GM23338 (cell line): ENCODE measurements around the gene LMBR1L. TPM values are rescaled to one million over a fixed set of nuclear protein-coding genes. Genes with fewer than 3 reads are reported as not detected.

Source experiments
- ATAC-seq: fragments of 200-7000 bp; cut with Tn5 transposase; 3 replicates; pipeline ENCODE4 v1.9.1; 2020
- DNase-seq: peaks from one replicate; pipeline ENCODE4 v3.0.0-alpha.2; 2015; ENCODE audit warnings: low spot score
- H2AFZ ChIP-seq: fragments of 200-600 bp; sonication (generic); 2 replicates; pipeline ENCODE4 v1.8.0; 2016; ENCODE audit warnings: antibody characterized with exemption, mild to moderate bottlenecking, moderate library complexity
- H3F3A ChIP-seq: fragments of 200-600 bp; sonication (generic); replicated peaks from 2 replicates; pipeline ENCODE4 v1.8.0; 2017; ENCODE audit warnings: antibody characterized with exemption, mixed run types, low read depth
- H3K27ac ChIP-seq: fragments of 200-600 bp; sonication (generic); 2 replicates; pipeline ENCODE4 v1.6.1; 2016; ENCODE audit warnings: low read depth
- H3K27me3 ChIP-seq: fragments of 200-600 bp; sonication (generic); 2 replicates; pipeline ENCODE4 v1.8.0; 2016; ENCODE audit warnings: mild to moderate bottlenecking, mixed run types, moderate library complexity; ENCODE audit not compliant: insufficient read depth
- H3K36me3 ChIP-seq: fragments of 200-600 bp; sonication (generic); 2 replicates; pipeline ENCODE4 v1.8.0; 2016; ENCODE audit warnings: mild to moderate bottlenecking; ENCODE audit not compliant: insufficient read depth
- H3K4me1 ChIP-seq: fragments of 200-600 bp; sonication (generic); 2 replicates; pipeline ENCODE4 v1.8.0; 2016; ENCODE audit warnings: mild to moderate bottlenecking, moderate library complexity; ENCODE audit not compliant: insufficient read depth
- H3K4me2 ChIP-seq: fragments of 200-600 bp; sonication (generic); 2 replicates; pipeline ENCODE4 v1.7.1; 2017; ENCODE audit warnings: mixed run types
- H3K4me3 ChIP-seq: fragments of 200-600 bp; sonication (generic); 2 replicates; pipeline ENCODE4 v1.6.1; 2016; ENCODE audit warnings: mixed run types
- H3K79me2 ChIP-seq: fragments of 200-600 bp; sonication (generic); replicated peaks from 2 replicates; pipeline ENCODE4 v1.8.0; 2017; ENCODE audit warnings: mild to moderate bottlenecking; ENCODE audit not compliant: insufficient read depth
- H3K9me2 ChIP-seq: fragments of 200-600 bp; sonication (generic); 2 replicates; pipeline ENCODE4 v1.8.0; 2017; ENCODE audit not compliant: insufficient read depth
- H4K20me1 ChIP-seq: fragments of 200-600 bp; sonication (generic); replicated peaks from 2 replicates; pipeline ENCODE4 v1.8.0; 2017; ENCODE audit warnings: mild to moderate bottlenecking; ENCODE audit not compliant: insufficient read depth
- H3K27ac Mint-ChIP-seq: 2 replicates; pipeline ENCODE4 v1.8.0; 2020; ENCODE audit warnings: inconsistent platforms, mild to moderate bottlenecking, moderate library complexity, mixed read lengths
- H3K27me3 Mint-ChIP-seq: 3 replicates; pipeline ENCODE4 v1.8.0; 2022; ENCODE audit warnings: low read depth, mild to moderate bottlenecking, moderate library complexity, mixed read lengths, inconsistent platforms; ENCODE audit not compliant: insufficient read depth, poor library complexity
- H3K36me3 Mint-ChIP-seq: 3 replicates; pipeline ENCODE4 v1.8.0; 2021; ENCODE audit warnings: low read depth, mild to moderate bottlenecking, inconsistent platforms, moderate library complexity, mixed read lengths
- H3K4me1 Mint-ChIP-seq: 3 replicates; pipeline ENCODE4 v1.8.0; 2020; ENCODE audit warnings: mild to moderate bottlenecking, inconsistent platforms, mixed read lengths
- H3K4me3 Mint-ChIP-seq: 3 replicates; pipeline ENCODE4 v1.8.0; 2021; ENCODE audit warnings: moderate library complexity, mild to moderate bottlenecking, inconsistent platforms, mixed read lengths
- H3K9me3 Mint-ChIP-seq: 3 replicates; pipeline ENCODE4 v1.8.0; 2020; ENCODE audit warnings: moderate library complexity, mild to moderate bottlenecking, inconsistent platforms, mixed read lengths
- CREB1 ChIP-seq: fragments of 250-450 bp; sonication (Bioruptor Pico); IDR thresholded peaks from 2 replicates; pipeline ENCODE4 v1.5.0; 2020; ENCODE audit warnings: low read depth, mild to moderate bottlenecking, moderate library complexity
- EZH2 ChIP-seq: fragments of 200-600 bp; sonication (generic); IDR thresholded peaks from one replicate; pipeline ENCODE4 v1.8.0; 2017; ENCODE audit warnings: antibody characterized with exemption, mild to moderate bottlenecking, low read depth; ENCODE audit not compliant: unreplicated experiment
- EZH2phosphoT487 ChIP-seq: fragments of 200-600 bp; sonication (generic); IDR thresholded peaks from one replicate; pipeline ENCODE4 v1.8.1; 2018; ENCODE audit warnings: antibody characterized with exemption; ENCODE audit not compliant: unreplicated experiment
- JUNB ChIP-seq: IDR thresholded peaks from one replicate; pipeline ENCODE4 v1.6.1; 2016; ENCODE audit warnings: antibody characterized with exemption; ENCODE audit not compliant: unreplicated experiment
- POLR2AphosphoS5 ChIP-seq: IDR thresholded peaks from 2 replicates; pipeline ENCODE4 v1.6.1; 2016; ENCODE audit warnings: antibody characterized with exemption, low read depth
- ZNF114 ChIP-seq: fragments of 250-450 bp; sonication (Bioruptor Pico); IDR thresholded peaks from 2 replicates; pipeline ENCODE4 v1.5.0; 2020; ENCODE audit warnings: mild to moderate bottlenecking, moderate library complexity
- polyA plus RNA-seq: library from polyadenylated mRNA; unstranded; fragments of >200 nt; fragmentation: Nextera tagmentation; extraction: Ambion mirVana; gene quantifications from 2 replicates; pipeline ENCODE4 v1.2.1, GENCODE V29; 2016
- total RNA-seq: library from RNA; depleted of rRNA; stranded (reverse); fragments of >200 nt; shearing (Covaris generic); gene quantifications from 2 replicates; pipeline ENCODE4 v1.2.3, GENCODE V29; 2014
- TF ChIP-seq, protein P1 (sequence below): fragments of 250-450 bp; sonication (Bioruptor Pico); IDR thresholded peaks from 2 replicates; pipeline ENCODE4 v1.5.0; 2020; ENCODE audit warnings: mild to moderate bottlenecking, moderate library complexity
- TF ChIP-seq, protein P2 (sequence below), 2 experiments: fragments of 200-600 bp in 1 of 2; sonication (generic) in 1 of 2; conservative IDR thresholded peaks; 2 replicates each; pipeline versions ENCODE4 v1.5.1 to v1.6.1; 2016 to 2017; ENCODE audit warnings: antibody characterized with exemption in 2 of 2, low read depth in 2 of 2, mild to moderate bottlenecking in 2 of 2, moderate library complexity in 1 of 2
- TF ChIP-seq, protein P3 (sequence below): IDR thresholded peaks from 2 replicates; pipeline ENCODE4 v1.6.1; 2016; ENCODE audit warnings: antibody characterized with exemption
- TF ChIP-seq, protein P4 (sequence below): IDR thresholded peaks from one replicate; pipeline ENCODE4 v1.6.1; 2018; ENCODE audit warnings: antibody characterized with exemption; ENCODE audit not compliant: unreplicated experiment

The LMBR1L gene
- total and polyA plus RNA-seq, 2 experiments from 2014 or later = 19.8 to 57.0 TPM

DNA sequence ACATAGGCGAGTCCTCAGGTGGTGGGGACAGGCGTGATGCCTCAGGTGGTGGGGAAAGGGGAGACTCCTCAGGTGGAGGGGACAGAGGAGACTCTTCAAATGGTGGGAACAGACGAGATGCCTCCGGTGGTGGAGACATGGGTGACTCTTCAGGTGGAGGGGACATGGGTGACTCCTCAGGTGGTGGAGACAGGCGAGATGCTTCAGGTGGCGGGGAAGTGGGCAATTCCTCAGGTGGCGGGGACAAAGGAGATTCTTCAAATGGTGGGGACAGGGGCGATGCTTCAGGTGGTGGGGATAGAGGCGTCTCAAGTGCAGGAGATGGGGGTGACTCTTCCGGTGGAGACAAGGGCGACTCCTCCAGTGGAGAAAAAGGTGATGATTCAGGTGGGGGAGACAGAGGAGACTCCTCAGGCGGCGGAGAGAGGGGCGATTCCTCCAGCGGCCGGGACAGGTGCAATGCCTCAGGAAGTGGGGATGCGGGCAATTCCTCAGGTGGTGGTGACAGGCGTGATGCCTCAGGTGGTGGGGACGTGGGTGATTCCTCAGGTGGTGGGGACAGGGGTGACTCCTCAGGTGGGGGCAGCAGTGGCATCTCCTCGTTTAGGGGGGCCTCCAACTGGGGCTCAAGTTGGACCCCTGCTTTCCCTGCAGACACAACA lies 58.7 kb downstream of the LMBR1L start (continued):
- no peak for TF ChIP-seq JUNB
- TF ChIP-seq, protein P1, sequence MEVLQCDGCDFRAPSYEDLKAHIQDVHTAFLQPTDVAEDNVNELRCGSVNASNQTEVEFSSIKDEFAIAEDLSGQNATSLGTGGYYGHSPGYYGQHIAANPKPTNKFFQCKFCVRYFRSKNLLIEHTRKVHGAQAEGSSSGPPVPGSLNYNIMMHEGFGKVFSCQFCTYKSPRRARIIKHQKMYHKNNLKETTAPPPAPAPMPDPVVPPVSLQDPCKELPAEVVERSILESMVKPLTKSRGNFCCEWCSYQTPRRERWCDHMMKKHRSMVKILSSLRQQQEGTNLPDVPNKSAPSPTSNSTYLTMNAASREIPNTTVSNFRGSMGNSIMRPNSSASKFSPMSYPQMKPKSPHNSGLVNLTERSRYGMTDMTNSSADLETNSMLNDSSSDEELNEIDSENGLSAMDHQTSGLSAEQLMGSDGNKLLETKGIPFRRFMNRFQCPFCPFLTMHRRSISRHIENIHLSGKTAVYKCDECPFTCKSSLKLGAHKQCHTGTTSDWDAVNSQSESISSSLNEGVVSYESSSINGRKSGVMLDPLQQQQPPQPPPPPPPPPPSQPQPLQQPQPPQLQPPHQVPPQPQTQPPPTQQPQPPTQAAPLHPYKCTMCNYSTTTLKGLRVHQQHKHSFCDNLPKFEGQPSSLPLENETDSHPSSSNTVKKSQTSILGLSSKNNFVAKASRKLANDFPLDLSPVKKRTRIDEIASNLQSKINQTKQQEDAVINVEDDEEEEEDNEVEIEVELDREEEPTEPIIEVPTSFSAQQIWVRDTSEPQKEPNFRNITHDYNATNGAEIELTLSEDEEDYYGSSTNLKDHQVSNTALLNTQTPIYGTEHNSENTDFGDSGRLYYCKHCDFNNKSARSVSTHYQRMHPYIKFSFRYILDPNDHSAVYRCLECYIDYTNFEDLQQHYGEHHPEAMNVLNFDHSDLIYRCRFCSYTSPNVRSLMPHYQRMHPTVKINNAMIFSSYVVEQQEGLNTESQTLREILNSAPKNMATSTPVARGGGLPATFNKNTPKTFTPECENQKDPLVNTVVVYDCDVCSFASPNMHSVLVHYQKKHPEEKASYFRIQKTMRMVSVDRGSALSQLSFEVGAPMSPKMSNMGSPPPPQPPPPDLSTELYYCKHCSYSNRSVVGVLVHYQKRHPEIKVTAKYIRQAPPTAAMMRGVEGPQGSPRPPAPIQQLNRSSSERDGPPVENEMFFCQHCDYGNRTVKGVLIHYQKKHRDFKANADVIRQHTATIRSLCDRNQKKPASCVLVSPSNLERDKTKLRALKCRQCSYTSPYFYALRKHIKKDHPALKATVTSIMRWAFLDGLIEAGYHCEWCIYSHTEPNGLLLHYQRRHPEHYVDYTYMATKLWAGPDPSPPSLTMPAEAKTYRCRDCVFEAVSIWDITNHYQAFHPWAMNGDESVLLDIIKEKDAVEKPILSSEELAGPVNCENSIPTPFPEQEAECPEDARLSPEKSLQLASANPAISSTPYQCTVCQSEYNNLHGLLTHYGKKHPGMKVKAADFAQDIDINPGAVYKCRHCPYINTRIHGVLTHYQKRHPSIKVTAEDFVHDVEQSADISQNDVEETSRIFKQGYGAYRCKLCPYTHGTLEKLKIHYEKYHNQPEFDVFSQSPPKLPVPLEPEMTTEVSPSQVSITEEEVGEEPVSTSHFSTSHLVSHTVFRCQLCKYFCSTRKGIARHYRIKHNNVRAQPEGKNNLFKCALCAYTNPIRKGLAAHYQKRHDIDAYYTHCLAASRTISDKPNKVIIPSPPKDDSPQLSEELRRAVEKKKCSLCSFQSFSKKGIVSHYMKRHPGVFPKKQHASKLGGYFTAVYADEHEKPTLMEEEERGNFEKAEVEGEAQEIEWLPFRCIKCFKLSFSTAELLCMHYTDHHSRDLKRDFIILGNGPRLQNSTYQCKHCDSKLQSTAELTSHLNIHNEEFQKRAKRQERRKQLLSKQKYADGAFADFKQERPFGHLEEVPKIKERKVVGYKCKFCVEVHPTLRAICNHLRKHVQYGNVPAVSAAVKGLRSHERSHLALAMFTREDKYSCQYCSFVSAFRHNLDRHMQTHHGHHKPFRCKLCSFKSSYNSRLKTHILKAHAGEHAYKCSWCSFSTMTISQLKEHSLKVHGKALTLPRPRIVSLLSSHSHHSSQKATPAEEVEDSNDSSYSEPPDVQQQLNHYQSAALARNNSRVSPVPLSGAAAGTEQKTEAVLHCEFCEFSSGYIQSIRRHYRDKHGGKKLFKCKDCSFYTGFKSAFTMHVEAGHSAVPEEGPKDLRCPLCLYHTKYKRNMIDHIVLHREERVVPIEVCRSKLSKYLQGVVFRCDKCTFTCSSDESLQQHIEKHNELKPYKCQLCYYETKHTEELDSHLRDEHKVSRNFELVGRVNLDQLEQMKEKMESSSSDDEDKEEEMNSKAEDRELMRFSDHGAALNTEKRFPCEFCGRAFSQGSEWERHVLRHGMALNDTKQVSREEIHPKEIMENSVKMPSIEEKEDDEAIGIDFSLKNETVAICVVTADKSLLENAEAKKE = no peak
- TF ChIP-seq ZNF114 = no peak
- TF ChIP-seq, protein P2, sequence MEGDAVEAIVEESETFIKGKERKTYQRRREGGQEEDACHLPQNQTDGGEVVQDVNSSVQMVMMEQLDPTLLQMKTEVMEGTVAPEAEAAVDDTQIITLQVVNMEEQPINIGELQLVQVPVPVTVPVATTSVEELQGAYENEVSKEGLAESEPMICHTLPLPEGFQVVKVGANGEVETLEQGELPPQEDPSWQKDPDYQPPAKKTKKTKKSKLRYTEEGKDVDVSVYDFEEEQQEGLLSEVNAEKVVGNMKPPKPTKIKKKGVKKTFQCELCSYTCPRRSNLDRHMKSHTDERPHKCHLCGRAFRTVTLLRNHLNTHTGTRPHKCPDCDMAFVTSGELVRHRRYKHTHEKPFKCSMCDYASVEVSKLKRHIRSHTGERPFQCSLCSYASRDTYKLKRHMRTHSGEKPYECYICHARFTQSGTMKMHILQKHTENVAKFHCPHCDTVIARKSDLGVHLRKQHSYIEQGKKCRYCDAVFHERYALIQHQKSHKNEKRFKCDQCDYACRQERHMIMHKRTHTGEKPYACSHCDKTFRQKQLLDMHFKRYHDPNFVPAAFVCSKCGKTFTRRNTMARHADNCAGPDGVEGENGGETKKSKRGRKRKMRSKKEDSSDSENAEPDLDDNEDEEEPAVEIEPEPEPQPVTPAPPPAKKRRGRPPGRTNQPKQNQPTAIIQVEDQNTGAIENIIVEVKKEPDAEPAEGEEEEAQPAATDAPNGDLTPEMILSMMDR (conservative IDR thresholded peaks at IDR 0.05; ENCODE audit: low read depth in 2 of 2) = no peak

DNA sequence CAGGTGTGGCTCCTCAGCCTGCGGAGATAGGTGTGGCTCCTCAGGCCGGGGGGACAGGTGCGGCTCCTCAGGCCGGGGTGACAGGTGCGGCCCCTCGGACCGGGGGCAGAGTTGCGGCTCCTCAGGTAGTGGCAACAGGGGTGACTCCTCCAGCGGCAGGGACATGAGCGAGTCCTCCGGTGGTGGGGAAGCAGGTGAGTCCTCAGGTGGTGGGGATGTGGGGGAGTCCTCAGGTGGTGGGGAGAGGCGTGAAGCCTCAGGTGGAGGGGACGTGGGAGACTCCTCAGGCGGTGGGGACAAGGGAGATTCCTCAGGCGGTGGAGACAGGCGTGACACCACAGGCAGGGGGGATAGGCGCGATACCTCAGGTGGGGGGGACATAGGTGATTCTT lies 59.3 kb downstream of the LMBR1L start:
- Mint-ChIP-seq H3K9me3 (no peaks in the 10 kb centered on the region; the same call in 2 of the 3 replicates), H3K27me3 (peaks cover 17% of the 10 kb centered on the region), H3K36me3 (peaks cover 94% of the 10 kb centered on the region), H3K27ac (no peak overlapping the region), H3K4me3 (no peak overlapping the region), H3K4me1 (peaks cover 14% of the 10 kb centered on the region)
- Histone ChIP-seq H4K20me1 (peaks cover 51% of the 10 kb centered on the region), H3K4me3 (no peak overlapping the region), H3K27me3 (no peaks in the 10 kb centered on the region), H3K27ac (no peak overlapping the region), H3K36me3 (peaks cover 41% of the 10 kb centered on the region), H2AFZ (no peak overlapping the region), H3K9me2 (no peaks in the 10 kb centered on the region), H3K4me1 (peaks cover 2% of the 10 kb centered on the region; the same call in 1 of the 2 replicates), H3K4me2 (no peak overlapping the region), H3K79me2 (peaks cover 29% of the 10 kb centered on the region), H3F3A (no peaks in the 10 kb centered on the region)
- ATAC-seq (no peak), DNase-seq (no peak)
- TF ChIP-seq POLR2AphosphoS5 (no peak), CREB1 (CRISPR knock-in tag) (no peak), EZH2phosphoT487 (no peak), JUNB (no peak), EZH2 (no peak)
- TF ChIP-seq, protein P3, sequence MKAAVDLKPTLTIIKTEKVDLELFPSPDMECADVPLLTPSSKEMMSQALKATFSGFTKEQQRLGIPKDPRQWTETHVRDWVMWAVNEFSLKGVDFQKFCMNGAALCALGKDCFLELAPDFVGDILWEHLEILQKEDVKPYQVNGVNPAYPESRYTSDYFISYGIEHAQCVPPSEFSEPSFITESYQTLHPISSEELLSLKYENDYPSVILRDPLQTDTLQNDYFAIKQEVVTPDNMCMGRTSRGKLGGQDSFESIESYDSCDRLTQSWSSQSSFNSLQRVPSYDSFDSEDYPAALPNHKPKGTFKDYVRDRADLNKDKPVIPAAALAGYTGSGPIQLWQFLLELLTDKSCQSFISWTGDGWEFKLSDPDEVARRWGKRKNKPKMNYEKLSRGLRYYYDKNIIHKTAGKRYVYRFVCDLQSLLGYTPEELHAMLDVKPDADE = no peak
- TF ChIP-seq, protein P4, sequence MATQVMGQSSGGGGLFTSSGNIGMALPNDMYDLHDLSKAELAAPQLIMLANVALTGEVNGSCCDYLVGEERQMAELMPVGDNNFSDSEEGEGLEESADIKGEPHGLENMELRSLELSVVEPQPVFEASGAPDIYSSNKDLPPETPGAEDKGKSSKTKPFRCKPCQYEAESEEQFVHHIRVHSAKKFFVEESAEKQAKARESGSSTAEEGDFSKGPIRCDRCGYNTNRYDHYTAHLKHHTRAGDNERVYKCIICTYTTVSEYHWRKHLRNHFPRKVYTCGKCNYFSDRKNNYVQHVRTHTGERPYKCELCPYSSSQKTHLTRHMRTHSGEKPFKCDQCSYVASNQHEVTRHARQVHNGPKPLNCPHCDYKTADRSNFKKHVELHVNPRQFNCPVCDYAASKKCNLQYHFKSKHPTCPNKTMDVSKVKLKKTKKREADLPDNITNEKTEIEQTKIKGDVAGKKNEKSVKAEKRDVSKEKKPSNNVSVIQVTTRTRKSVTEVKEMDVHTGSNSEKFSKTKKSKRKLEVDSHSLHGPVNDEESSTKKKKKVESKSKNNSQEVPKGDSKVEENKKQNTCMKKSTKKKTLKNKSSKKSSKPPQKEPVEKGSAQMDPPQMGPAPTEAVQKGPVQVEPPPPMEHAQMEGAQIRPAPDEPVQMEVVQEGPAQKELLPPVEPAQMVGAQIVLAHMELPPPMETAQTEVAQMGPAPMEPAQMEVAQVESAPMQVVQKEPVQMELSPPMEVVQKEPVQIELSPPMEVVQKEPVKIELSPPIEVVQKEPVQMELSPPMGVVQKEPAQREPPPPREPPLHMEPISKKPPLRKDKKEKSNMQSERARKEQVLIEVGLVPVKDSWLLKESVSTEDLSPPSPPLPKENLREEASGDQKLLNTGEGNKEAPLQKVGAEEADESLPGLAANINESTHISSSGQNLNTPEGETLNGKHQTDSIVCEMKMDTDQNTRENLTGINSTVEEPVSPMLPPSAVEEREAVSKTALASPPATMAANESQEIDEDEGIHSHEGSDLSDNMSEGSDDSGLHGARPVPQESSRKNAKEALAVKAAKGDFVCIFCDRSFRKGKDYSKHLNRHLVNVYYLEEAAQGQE = no peak
